Measurements from ENCODE around the gene EMSY. TPM values are rescaled to one million over a fixed set of nuclear protein-coding genes. Genes with fewer than 3 reads are reported as not detected.
A peak's percentile ranks its signal among the peaks of the same experiment; 100 is the strongest.

The EMSY gene
- total RNA-seq, 4 donors from 2014 or later, result 13.2 to 43.4 (median 29.0) TPM

GRCh38 chr11:76424379-76424778 lies 20.4 kb upstream of the EMSY start:
- DNase-seq, result no peak
- no peak for TF ChIP-seq POLR2A (IDR thresholded peaks at IDR 0.05)
- TF ChIP-seq, protein P1, sequence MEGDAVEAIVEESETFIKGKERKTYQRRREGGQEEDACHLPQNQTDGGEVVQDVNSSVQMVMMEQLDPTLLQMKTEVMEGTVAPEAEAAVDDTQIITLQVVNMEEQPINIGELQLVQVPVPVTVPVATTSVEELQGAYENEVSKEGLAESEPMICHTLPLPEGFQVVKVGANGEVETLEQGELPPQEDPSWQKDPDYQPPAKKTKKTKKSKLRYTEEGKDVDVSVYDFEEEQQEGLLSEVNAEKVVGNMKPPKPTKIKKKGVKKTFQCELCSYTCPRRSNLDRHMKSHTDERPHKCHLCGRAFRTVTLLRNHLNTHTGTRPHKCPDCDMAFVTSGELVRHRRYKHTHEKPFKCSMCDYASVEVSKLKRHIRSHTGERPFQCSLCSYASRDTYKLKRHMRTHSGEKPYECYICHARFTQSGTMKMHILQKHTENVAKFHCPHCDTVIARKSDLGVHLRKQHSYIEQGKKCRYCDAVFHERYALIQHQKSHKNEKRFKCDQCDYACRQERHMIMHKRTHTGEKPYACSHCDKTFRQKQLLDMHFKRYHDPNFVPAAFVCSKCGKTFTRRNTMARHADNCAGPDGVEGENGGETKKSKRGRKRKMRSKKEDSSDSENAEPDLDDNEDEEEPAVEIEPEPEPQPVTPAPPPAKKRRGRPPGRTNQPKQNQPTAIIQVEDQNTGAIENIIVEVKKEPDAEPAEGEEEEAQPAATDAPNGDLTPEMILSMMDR (IDR thresholded peaks at IDR 0.05), result no peak
- no peak overlapping the region for H3K27ac ChIP-seq
- H3K9me3 ChIP-seq, result no peaks in the 10 kb centered on the region
- H3K4me3 ChIP-seq, result no peak overlapping the region
- intact Hi-C loops (cut with DNase I; ENCODE audit: low total_unique reads), result no loop called here
- H3K36me3 ChIP-seq, result no peaks in the 10 kb centered on the region
- no peaks in the 10 kb centered on the region for H3K27me3 ChIP-seq
- H3K4me1 ChIP-seq, result no peaks in the 10 kb centered on the region

DNA sequence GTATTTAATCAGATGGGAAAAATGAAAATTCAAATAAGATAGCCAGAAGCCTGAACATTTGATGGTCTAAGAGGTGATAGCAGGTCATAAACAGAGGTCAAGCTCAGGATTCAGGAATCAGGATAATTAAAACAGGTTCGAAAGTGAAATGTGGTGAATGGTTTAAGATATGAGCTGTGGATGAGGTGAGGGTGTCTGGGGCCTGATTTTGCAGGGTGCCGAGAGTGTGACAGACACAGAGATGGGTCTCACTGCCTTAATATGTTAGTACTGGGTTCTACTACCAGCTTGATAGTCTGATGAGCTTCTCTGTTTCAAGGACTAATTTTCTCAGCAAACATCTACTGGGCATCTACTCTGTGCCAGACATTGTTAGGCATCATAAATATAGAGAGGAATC lies 19.9 kb upstream of the EMSY start:
- no peak for TF ChIP-seq POLR2A (IDR thresholded peaks at IDR 0.05)
- TF ChIP-seq, protein P1 (IDR thresholded peaks at IDR 0.05), result no peak
- H3K4me3 ChIP-seq, result no peak overlapping the region
- DNase-seq, result no peak
- no peak overlapping the region for H3K27ac ChIP-seq
- no peaks in the 10 kb centered on the region for H3K27me3 ChIP-seq
- no peaks in the 10 kb centered on the region for H3K9me3 ChIP-seq
- intact Hi-C loops (cut with DNase I; ENCODE audit: low total_unique reads), result no loop called here
- no peaks in the 10 kb centered on the region for H3K36me3 ChIP-seq
- H3K4me1 ChIP-seq, result no peaks in the 10 kb centered on the region

DNA sequence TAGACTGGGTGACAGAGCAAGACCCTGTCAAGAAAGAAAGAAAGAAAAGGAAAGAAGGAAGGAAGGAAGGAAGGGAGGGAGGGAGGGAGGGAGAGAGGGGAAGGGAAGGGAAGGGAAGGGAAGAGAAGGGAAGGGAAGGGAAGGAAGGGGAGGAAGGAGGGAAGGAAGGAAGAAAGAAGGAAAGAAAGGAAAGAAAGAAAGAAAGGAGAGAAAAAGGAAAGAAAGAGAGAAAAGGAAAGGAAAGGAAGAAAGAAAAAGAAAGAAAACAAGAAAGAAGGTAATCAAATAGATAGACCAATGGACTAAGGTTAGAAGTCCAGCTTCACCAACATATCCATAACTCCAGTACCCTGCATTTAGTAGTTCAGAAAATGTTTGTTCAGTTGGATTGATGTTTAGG lies 18.2 kb upstream of the EMSY start:
- no peaks in the 10 kb centered on the region for H3K9me3 ChIP-seq
- no peak for DNase-seq
- H3K36me3 ChIP-seq, result no peaks in the 10 kb centered on the region
- H3K4me3 ChIP-seq, result no peak overlapping the region
- H3K4me1 ChIP-seq, result no peaks in the 10 kb centered on the region
- TF ChIP-seq, protein P1 (IDR thresholded peaks at IDR 0.05), result no peak
- TF ChIP-seq POLR2A (IDR thresholded peaks at IDR 0.05), result no peak
- intact Hi-C loops (cut with DNase I; ENCODE audit: low total_unique reads), result no loop called here
- H3K27me3 ChIP-seq, result no peaks in the 10 kb centered on the region
- no peak overlapping the region for H3K27ac ChIP-seq

- TF ChIP-seq POLR2A (IDR thresholded peaks at IDR 0.05), result no peak
- TF ChIP-seq, protein P1 (IDR thresholded peaks at IDR 0.05), result no peak
- intact Hi-C loops (cut with DNase I; ENCODE audit: low total_unique reads), result no loop called here
- Histone ChIP-seq H3K4me3 (no peak overlapping the region), H3K4me1 (no peaks in the 10 kb centered on the region), H3K36me3 (no peaks in the 10 kb centered on the region), H3K27me3 (no peaks in the 10 kb centered on the region), H3K27ac (no peak overlapping the region), H3K9me3 (no peaks in the 10 kb centered on the region)
- DNase-seq, result no peak
These were observed 8.8 kb upstream of the EMSY start for GRCh38 chr11:76436020-76436419.

GRCh38 chr11:76443268-76443980 lies 1.4 kb upstream of the EMSY start:
- DNase-seq, result no peak
- Histone ChIP-seq H3K9me3 (no peaks in the 10 kb centered on the region), H3K36me3 (no peaks in the 10 kb centered on the region), H3K27ac (peak overlapping the region; percentile 94), H3K4me3 (peak overlapping the region; percentile 94 to 98), H3K4me1 (peaks cover 0 to 5% of the 10 kb centered on the region in 2 donors), H3K27me3 (no peaks in the 10 kb centered on the region)
- intact Hi-C loops (cut with DNase I; ENCODE audit: low total_unique reads), result loop anchor here (2.0 kb wide), 1 partner anchor 61 kb away; no protein-coding TSS in a partner anchor
- TF ChIP-seq POLR2A (IDR thresholded peaks at IDR 0.05), result no peak
- TF ChIP-seq, protein P1 (IDR thresholded peaks at IDR 0.05), result no peak

All from uterus (tissue), 4 donors.